Liver (tissue), 3 donors: ENCODE results near the gene SCNN1A.

ENCODE experiments used
- CTCF ChIP-seq: fragments of 150-350 bp; IDR thresholded peaks from 2 replicates; pipeline ENCODE4 v1.5.1; 2017; ENCODE audit warnings: improper control_type of control experiment, low read depth, low read length; ENCODE audit not compliant: missing input control
- GABPA ChIP-seq, 2 donors: IDR thresholded peaks in 1 of 2; conservative IDR thresholded peaks in 1 of 2; 2 replicates each; pipeline ENCODE4 v1.6.1; 2016; ENCODE audit warnings: antibody characterized with exemption in 2 of 2, mild to moderate bottlenecking in 1 of 2, moderate library complexity in 1 of 2
- MAX ChIP-seq: IDR thresholded peaks from 2 replicates; pipeline ENCODE4 v1.6.1; 2016; ENCODE audit warnings: antibody characterized with exemption
- RAD21 ChIP-seq, 2 donors: IDR thresholded peaks; 2 replicates each; pipeline ENCODE4 v1.6.1; 2016; ENCODE audit warnings: antibody characterized with exemption in 2 of 2, mild to moderate bottlenecking in 2 of 2
- REST ChIP-seq: IDR thresholded peaks from 2 replicates; pipeline ENCODE4 v1.6.1; 2016; ENCODE audit warnings: antibody characterized with exemption, mild to moderate bottlenecking
- RXRA ChIP-seq, 2 donors: IDR thresholded peaks; 2 replicates each; pipeline ENCODE4 v1.6.1; 2017 to 2018; ENCODE audit warnings: antibody characterized with exemption in 2 of 2, mild to moderate bottlenecking in 1 of 2
- SP1 ChIP-seq: IDR thresholded peaks from 2 replicates; pipeline ENCODE4 v1.6.1; 2018; ENCODE audit warnings: antibody characterized with exemption, mild to moderate bottlenecking
- TAF1 ChIP-seq: conservative IDR thresholded peaks from 2 replicates; pipeline ENCODE4 v1.6.1; 2016; ENCODE audit warnings: antibody characterized with exemption, mild to moderate bottlenecking
- YY1 ChIP-seq: IDR thresholded peaks from 2 replicates; pipeline ENCODE4 v1.6.1; 2016; ENCODE audit warnings: antibody characterized with exemption, mild to moderate bottlenecking
- donor health status: healthy.
- donor health status: healthy.

- TF ChIP-seq CTCF (no peak), MAX (no peak), GABPA (IDR thresholded peaks at IDR 0.05 in 1 of 2, conservative IDR thresholded peaks at IDR 0.05 in 1 of 2) (no peak), YY1 (no peak), SP1 (no peak), RAD21 (IDR thresholded peaks at IDR 0.05) (no peak), REST (no peak), TAF1 (no peak), RXRA (IDR thresholded peaks at IDR 0.05) (no peak)
Observed at GRCh38 chr12:6324936-6325750, 50.2 kb downstream of the SCNN1A start.
